ENCODE data around the gene SERPINE2. TPM values are rescaled to one million over a fixed set of nuclear protein-coding genes. Genes with fewer than 3 reads are reported as not detected.

Gene SERPINE2
- total and polyA plus RNA-seq, 2 donors (not counting 3 experiments of a cell fraction or from before 2014, with no cell fraction given) = 4.0 to 8.8 TPM

GRCh38 chr2:223973606-223974005 lies 65.5 kb downstream of the SERPINE2 start:
- ChIA-PET CTCF (interaction anchor here (1.3 to 12.5 kb wide), 2 partner anchors 312 to 386 kb away, joined by 4 to 545 read pairs; no protein-coding TSS in a partner anchor), POLR2A (no interaction called here)
- Histone ChIP-seq H4K20me1 (replicated peaks; ENCODE audit: control insufficient read depth, extremely low read depth, insufficient read depth, low read length) (no peaks in the 10 kb centered on the region), H3K79me2 (ENCODE audit: control insufficient read depth, insufficient read depth, low read length) (no peaks in the 10 kb centered on the region), H3K27ac (ENCODE audit: insufficient read depth, low read depth, low read length) (no peak overlapping the region), H3K27me3 (ENCODE audit: control insufficient read depth in 2 of 2, insufficient read depth in 2 of 2, low read length in 2 of 2) (no peaks in the 10 kb centered on the region), H3K4me1 (ENCODE audit: control insufficient read depth, extremely low read depth, insufficient read depth, low read length) (peaks cover 6% of the 10 kb centered on the region), H3K4me2 (ENCODE audit: insufficient read depth, low read length) (no peak overlapping the region), H3K36me3 (ENCODE audit: control insufficient read depth in 2 of 2, extremely low read depth in 1 of 2, insufficient read depth in 2 of 2, low read length in 2 of 2) (no peaks in the 10 kb centered on the region), H3K9me1 (replicated peaks; ENCODE audit: control insufficient read depth, extremely low read depth, insufficient read depth, low read length) (peaks cover 2% of the 10 kb centered on the region), H3K4me3 (replicated peaks in 1 of 3; ENCODE audit: insufficient read depth in 1 of 3, low read depth in 1 of 3, low read length in 3 of 3) (no peak overlapping the region), H3K9ac (replicated peaks; ENCODE audit: extremely low read depth, insufficient read depth, low read length) (no peak overlapping the region), H2AFZ (ENCODE audit: low read depth, low read length) (no peak overlapping the region), H3K9me3 (replicated peaks; ENCODE audit: control insufficient read depth, insufficient read depth, low read length) (no peaks in the 10 kb centered on the region)
- intact Hi-C loops (cut with micrococcal nuclease) = no loop called here
- dilution Hi-C loops (cut with MboI; ENCODE audit: extremely low pct_ligation_motif_present, low sequenced_read_pairs) = no loop called here
- no peak for DNase-seq (ENCODE audit: low read depth, low spot score)
- no peak for FAIRE-seq
- no TSS peak for BruUV-seq (replicated peaks)
- TF ChIP-seq, protein P1, sequence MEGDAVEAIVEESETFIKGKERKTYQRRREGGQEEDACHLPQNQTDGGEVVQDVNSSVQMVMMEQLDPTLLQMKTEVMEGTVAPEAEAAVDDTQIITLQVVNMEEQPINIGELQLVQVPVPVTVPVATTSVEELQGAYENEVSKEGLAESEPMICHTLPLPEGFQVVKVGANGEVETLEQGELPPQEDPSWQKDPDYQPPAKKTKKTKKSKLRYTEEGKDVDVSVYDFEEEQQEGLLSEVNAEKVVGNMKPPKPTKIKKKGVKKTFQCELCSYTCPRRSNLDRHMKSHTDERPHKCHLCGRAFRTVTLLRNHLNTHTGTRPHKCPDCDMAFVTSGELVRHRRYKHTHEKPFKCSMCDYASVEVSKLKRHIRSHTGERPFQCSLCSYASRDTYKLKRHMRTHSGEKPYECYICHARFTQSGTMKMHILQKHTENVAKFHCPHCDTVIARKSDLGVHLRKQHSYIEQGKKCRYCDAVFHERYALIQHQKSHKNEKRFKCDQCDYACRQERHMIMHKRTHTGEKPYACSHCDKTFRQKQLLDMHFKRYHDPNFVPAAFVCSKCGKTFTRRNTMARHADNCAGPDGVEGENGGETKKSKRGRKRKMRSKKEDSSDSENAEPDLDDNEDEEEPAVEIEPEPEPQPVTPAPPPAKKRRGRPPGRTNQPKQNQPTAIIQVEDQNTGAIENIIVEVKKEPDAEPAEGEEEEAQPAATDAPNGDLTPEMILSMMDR (IDR thresholded peaks at IDR 0.05; ENCODE audit: extremely low read depth in 1 of 2, insufficient read depth in 1 of 2, low read depth in 1 of 2, low read length in 2 of 2) = no peak
- TF ChIP-seq FOS (IDR thresholded peaks at IDR 0.05; ENCODE audit: borderline replicate concordance, insufficient read depth, low read length) (no peak), MAX (IDR thresholded peaks at IDR 0.05; ENCODE audit: insufficient read depth, insufficient read length) (no peak), POLR2AphosphoS5 (IDR thresholded peaks at IDR 0.05; ENCODE audit: insufficient read depth, low read depth, low read length) (no peak)

- FAIRE-seq = no peak
- CTCF ChIA-PET = interaction anchor here (1.3 to 12.5 kb wide), 3 partner anchors 21 to 387 kb away, joined by 4 to 545 read pairs (median 174); no protein-coding TSS in a partner anchor
Measured at GRCh38 chr2:223972656-223973102, 66.4 kb downstream of the SERPINE2 start.

More at GRCh38 chr2:223972656-223973102, 66.4 kb downstream of the SERPINE2 start:
- dilution Hi-C loops (cut with MboI; ENCODE audit: extremely low pct_ligation_motif_present, low sequenced_read_pairs) (no loop called here), intact Hi-C loops (cut with micrococcal nuclease) (no loop called here)
- Histone ChIP-seq H3K4me3 (replicated peaks in 1 of 3; ENCODE audit: insufficient read depth in 1 of 3, low read depth in 1 of 3, low read length in 3 of 3) (no peak overlapping the region), H3K79me2 (ENCODE audit: control insufficient read depth, insufficient read depth, low read length) (no peaks in the 10 kb centered on the region), H3K36me3 (ENCODE audit: control insufficient read depth in 2 of 2, extremely low read depth in 1 of 2, insufficient read depth in 2 of 2, low read length in 2 of 2) (no peaks in the 10 kb centered on the region), H3K4me2 (ENCODE audit: insufficient read depth, low read length) (no peak overlapping the region), H3K27ac (ENCODE audit: insufficient read depth, low read depth, low read length) (no peak overlapping the region), H3K27me3 (ENCODE audit: control insufficient read depth in 2 of 2, insufficient read depth in 2 of 2, low read length in 2 of 2) (no peaks in the 10 kb centered on the region), H3K9ac (replicated peaks; ENCODE audit: extremely low read depth, insufficient read depth, low read length) (no peak overlapping the region), H2AFZ (ENCODE audit: low read depth, low read length) (no peak overlapping the region), H3K9me1 (replicated peaks; ENCODE audit: control insufficient read depth, extremely low read depth, insufficient read depth, low read length) (peaks cover 2% of the 10 kb centered on the region), H4K20me1 (replicated peaks; ENCODE audit: control insufficient read depth, extremely low read depth, insufficient read depth, low read length) (no peaks in the 10 kb centered on the region), H3K9me3 (replicated peaks; ENCODE audit: control insufficient read depth, insufficient read depth, low read length) (no peaks in the 10 kb centered on the region), H3K4me1 (ENCODE audit: control insufficient read depth, extremely low read depth, insufficient read depth, low read length) (peaks cover 6% of the 10 kb centered on the region)
- TF ChIP-seq, protein P1 (IDR thresholded peaks at IDR 0.05; ENCODE audit: extremely low read depth in 1 of 2, insufficient read depth in 1 of 2, low read depth in 1 of 2, low read length in 2 of 2) = no peak
- TF ChIP-seq POLR2AphosphoS5 (IDR thresholded peaks at IDR 0.05; ENCODE audit: insufficient read depth, low read depth, low read length) (no peak), EZH2 (IDR thresholded peaks at IDR 0.05; ENCODE audit: borderline replicate concordance, low read depth, low read length, severe bottlenecking) (no peak), POLR2A (IDR thresholded peaks at IDR 0.05; ENCODE audit: low read depth, low read length) (no peak), FOS (IDR thresholded peaks at IDR 0.05; ENCODE audit: borderline replicate concordance, insufficient read depth, low read length) (no peak), JUN (IDR thresholded peaks at IDR 0.05; ENCODE audit: borderline replicate concordance, insufficient read depth, insufficient read length, low read depth) (no peak), GATA2 (IDR thresholded peaks at IDR 0.05; ENCODE audit: insufficient read depth, insufficient read length, low read depth, low read length) (no peak), MYC (IDR thresholded peaks at IDR 0.05; ENCODE audit: low read depth, low read length) (no peak), MAX (IDR thresholded peaks at IDR 0.05; ENCODE audit: insufficient read depth, insufficient read length) (no peak)
- POLR2A ChIA-PET = no interaction called here
- DNase-seq (ENCODE audit: low read depth, low spot score) = no peak
- BruUV-seq (replicated peaks) = no TSS peak

All from endothelial cell of umbilical vein (primary cell).